Measurements from ENCODE around the gene TSR1. TPM values are rescaled to one million over a fixed set of nuclear protein-coding genes. Genes with fewer than 3 reads are reported as not detected.

Gene TSR1
- total RNA-seq, 1 experiment from 2014 or later, result 50.1 TPM

DNA sequence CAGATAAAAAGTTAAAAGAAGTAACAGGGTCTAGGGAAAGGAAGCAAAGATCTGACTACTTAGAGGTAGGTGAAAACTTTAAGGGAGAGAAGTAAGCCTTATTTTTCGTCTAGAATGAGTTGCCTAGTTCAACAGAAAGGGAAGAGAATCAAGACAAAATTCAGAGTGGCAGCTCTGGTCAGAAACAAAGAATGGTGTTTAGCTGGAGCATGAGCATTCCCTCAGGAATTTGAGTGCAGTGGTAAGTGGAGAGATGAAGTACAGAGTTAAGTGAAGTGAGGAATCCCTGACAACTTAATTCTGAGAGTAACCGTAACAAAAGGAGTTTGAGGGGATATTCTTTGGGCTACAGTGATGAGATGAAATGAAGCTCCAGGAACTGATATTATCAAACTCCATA is 44.2 kb downstream of the TSR1 start:
- no peak for DNase-seq (ENCODE audit: extremely low read depth, low read depth)

DNA sequence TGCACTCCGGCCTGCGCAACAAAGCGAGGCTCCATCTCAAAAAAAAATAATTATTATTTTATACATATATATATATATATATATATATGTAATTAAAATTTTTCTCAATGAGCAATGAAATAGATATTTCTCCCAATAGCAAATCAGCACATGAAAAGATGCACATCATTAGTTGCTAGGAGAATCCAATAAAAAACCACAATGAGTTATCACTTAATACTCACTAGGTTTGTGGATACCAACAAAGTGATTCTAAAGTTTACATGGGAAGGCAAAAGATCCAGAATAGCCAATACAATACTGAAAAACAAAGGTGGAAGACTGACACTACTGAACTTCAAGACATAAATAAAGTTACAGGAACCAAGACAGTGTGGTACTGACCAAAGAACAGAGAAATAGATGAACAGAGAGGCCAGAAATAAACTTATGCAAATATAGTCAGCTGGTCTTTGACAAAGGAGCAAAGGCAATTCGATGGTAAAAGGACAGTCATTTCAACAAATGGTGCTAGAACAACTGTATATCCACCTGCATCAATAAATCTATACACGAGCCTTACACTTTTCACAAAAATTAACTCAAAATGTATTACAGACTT is 46.3 kb downstream of the TSR1 start:
- no peak for DNase-seq (ENCODE audit: extremely low read depth, low read depth)

DNA sequence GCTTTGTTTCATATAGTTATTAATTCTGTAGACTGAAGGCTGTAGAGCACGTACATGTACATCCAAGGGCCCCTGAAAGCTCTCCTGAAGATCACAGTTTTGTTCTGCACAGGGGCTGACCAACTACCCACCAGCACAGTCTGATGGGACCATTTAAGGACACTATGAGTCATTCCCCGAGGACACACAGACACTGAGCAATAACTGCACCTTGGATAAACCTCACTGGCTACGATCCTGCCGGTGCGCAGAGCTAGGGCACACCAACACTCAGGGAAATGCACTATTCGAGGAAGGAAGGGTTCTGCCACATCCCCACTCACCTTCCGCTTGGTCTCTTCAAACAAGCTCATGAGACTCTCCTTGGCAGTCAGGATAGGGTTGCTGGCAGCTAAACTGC is 53.0 kb downstream of the TSR1 start:
- no peak for DNase-seq (ENCODE audit: extremely low read depth, low read depth)

DNA sequence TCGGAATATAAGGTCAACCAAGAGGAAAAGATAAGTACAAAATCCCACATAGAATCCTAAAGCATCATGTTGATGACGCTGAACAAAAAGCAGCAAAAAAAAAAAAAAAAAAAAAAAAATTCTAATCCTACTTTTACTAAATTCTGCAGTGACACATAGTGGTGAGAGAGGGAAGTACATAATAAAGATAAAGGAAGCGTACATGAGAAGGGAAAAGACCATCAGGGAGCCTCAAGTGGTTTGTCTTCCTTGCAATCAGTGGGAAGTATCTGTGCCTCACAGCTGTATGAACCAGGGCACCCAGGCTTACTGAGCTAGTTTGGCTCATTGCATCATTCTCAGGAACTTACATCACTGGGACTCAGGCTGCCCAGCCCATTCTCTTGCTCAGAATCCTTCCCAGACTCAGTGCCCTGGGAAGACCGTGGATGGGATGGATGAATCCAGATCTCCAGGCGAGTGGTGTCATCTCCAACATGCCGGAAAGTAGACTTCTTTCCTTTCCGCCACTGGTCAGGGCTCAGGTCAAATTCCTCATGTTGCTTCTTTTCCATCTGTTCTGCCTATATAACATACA is 53.9 kb downstream of the TSR1 start:
- DNase-seq (ENCODE audit: extremely low read depth, low read depth), result peak; percentile 64

DNA sequence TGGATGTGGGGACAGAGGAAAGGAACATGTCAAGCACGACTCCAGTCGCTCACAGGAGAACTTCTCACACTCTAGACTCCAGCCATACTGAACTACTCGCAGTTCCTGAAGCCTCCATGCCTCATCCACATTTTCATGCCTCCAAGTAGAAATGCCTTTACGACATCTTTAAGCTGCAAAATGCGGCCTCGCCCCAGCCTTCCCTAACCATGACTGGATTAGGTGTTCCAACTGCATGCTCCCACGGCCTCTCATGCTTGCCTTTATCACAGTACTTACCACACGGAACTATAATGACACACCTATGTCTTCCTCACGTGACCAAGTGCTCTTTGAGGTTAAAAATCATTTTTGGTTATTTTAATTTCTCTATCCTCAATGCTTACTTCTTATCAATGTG is 56.5 kb downstream of the TSR1 start:
- DNase-seq (ENCODE audit: extremely low read depth, low read depth), result no peak

DNA sequence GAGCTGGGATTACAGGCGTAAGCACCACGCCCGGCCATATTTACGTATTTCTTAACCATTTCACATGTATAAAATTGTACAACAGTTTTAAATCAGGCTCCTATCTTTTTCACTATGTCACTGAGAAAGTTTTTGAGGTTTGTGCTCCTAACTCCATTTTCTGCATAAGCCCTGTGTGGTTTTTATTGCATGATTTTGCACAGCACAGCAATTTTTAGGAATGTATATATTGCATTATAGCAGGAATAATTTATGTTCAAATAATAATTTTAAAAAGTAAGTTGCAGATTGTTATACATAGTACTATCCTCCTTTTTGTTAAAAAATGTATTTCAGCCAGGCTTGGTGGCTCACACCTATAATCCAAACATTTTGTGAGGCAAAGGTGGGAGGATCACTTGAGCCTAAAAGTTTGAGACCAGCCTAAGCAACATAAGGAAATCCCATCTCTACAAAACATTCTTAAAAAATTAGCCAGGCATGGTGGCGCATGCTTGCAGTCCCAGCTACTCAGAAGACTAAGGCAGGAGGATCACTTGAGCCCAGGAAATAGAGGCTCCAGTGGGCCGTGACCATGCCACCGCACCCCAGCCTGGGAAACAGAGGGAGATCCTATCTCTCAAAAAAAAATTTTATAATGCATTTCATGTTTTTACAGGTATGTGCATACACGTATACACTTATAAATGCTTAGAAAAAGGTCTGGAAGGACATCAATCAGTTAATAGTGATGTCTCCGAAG is 58.7 kb downstream of the TSR1 start:
- DNase-seq (ENCODE audit: extremely low read depth, low read depth), result no peak

DNA sequence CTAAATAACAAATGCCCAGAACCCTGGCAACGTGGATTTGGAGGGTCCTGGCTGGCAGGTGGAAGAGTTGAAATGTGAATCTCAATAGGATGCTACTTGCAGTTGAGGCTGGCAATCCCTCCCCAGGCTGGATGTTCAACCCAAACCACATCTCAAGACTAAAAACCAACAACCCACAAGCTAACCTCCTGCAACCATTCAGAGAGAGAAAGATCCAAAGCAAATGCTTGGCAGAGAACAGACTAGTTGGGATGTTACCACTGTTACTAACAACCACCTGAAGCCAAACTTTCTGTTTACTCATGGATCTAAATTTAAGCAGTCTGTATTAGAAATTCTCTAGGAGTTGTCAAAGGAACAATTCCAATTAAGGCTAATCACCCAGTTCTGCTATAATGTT is 60.5 kb downstream of the TSR1 start:
- DNase-seq (ENCODE audit: extremely low read depth, low read depth), result no peak

DNA sequence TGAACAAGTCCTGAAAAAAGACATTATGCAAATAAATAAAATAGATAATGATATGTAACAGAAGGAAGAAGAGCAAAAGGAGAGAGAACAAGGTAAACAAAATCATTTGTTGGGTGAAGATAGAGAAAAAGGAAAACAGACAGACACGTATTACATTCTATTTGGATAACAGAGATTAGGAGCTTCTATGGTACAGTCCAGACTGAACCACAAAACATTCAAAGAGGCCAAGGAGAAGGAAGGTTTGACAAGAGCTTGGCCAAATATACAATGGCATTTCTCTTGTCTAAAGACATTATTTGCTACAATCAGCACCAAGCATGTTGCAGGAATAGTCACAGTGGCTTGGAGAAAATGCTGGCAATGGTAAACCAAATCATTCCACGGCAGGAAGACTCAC is 61.8 kb downstream of the TSR1 start:
- DNase-seq (ENCODE audit: extremely low read depth, low read depth), result no peak

Small RNA genes within 50 kb of the gene (small RNA-seq; reads per million reads assigned to genes)
- gene AC006435.3 (0 reads per million in 2 experiments), gene SNORD91A (769 to 795 reads per million in 2 experiments), gene SNORD91B (7.7 to 167 reads per million in 2 experiments)

Other genes with a start within 250 kb of the TSR1 start
- 7.2 and 8.7 TPM in 2 replicates for gene SMG6, start 32.7 kb downstream of the TSR1 start, total RNA-seq (2014; rRNA removed; shearing (Covaris generic))
- gene SRR, start 32.5 kb downstream of the TSR1 start, total RNA-seq (2014; rRNA removed; shearing (Covaris generic)), result 4.1 and 5.7 TPM in 2 replicates
- 19.1 and 19.4 TPM in 2 replicates for gene SGSM2, start 1.0 kb upstream of the TSR1 start, total RNA-seq (2014; rRNA removed; shearing (Covaris generic))
- 8.0 and 10.1 TPM in 2 replicates for gene MNT, start 64.6 kb upstream of the TSR1 start, total RNA-seq (2014; rRNA removed; shearing (Covaris generic))
- gene METTL16, start 175.4 kb upstream of the TSR1 start, total RNA-seq (2014; rRNA removed; shearing (Covaris generic)), result 30.3 and 33.2 TPM in 2 replicates

Data from NCI-H460 (cell line).